SU-DHL-6 (cell line): ENCODE measurements around the gene CCR5AS.

Experiments used
- CTCF ChIP-seq: fragments of 200-600 bp; sonication (generic); IDR thresholded peaks from one replicate; pipeline ENCODE4 v1.5.1; 2017; ENCODE audit warnings: antibody characterized with exemption, mild to moderate bottlenecking, low read length, moderate library complexity; ENCODE audit not compliant: insufficient read depth, poor library complexity, severe bottlenecking
- EZH2phosphoT487 ChIP-seq: fragments of 200-600 bp; sonication (generic), shearing (Covaris generic); conservative IDR thresholded peaks from 2 replicates; pipeline ENCODE4 v1.6.1; 2018; ENCODE audit warnings: mild to moderate bottlenecking, antibody characterized with exemption, low read length, moderate library complexity, mixed read lengths

- TF ChIP-seq CTCF (no peak), EZH2phosphoT487 (no peak)
Observed at GRCh38 chr3:46440531-46441294, 33.8 kb upstream of the CCR5AS start.
